ENCODE measurements around the gene USO1.
A peak's percentile ranks its signal among the peaks of the same experiment; 100 is the strongest.
"Not testable (repeated sequence)": the region's sequence is repeated elsewhere in the genome, so short reads cannot be mapped to it uniquely, and the experiment has no call there.

The USO1 gene

GRCh38 chr4:75771607-75772006, 47.2 kb downstream of the USO1 start:
- no peak for DNase-seq

DNA sequence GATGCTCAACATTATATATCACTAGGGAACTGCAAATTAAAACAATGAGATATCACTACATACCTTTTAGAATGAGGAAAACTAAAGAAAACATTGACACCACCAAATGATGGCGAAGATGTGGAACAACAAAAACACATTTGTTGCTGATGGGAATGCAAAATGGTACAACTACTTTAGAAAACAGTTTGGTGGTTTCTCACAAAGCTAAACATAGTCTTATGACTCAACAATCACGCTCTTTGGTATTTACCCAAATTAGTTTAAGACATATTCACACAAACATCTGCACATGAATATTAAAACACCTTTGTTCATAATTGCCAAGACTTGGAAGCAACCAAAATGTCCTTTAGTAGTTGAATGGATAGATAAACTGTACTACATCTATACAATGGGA, 53.2 kb downstream of the USO1 start:
- no peak for DNase-seq

GRCh38 chr4:75779105-75779757, 54.9 kb downstream of the USO1 start:
- DNase-seq = no peak

DNA sequence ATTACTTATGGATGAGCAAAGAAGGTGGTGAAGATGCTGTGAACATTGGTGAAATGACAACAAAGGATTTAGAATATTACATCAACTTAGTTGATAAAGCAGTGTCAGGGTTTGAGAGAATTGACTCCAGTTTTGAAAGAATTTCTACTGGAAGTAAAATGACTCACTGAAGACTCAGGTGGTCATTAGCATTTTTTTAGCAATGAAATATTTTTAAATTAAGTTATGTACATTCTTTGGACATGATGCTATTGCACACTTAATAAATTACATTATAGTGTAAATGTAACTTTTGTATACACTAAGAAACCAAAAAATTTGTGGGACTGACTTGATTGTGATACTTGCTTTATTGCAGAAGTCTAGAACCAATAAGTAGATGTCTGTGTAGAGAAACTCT, 56.9 kb downstream of the USO1 start:
- DNase-seq = no peak

GRCh38 chr4:75786526-75786925, 62.1 kb downstream of the USO1 start:
- no peak for DNase-seq

DNA sequence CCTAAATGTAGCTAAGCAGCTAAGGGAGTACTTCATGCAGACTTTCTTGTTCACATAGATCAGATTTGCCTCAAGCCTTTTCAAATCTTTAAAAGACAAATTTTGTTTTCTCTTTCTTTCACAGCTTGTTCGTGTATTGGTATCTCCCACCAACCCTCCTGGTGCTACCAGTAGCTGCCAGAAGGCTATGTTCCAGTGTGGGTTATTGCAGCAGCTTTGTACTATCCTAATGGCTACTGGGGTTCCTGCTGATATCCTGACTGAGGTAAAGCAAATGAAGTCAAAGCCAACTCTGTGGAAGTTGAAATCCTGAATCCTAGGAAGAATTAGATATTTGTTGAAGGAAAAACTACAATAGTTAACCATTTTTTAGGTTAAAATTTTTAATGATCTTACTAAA, 62.6 kb downstream of the USO1 start:
- no peak for DNase-seq

- no peak for DNase-seq
Measured at GRCh38 chr4:75790024-75790423, 65.6 kb downstream of the USO1 start.

DNA sequence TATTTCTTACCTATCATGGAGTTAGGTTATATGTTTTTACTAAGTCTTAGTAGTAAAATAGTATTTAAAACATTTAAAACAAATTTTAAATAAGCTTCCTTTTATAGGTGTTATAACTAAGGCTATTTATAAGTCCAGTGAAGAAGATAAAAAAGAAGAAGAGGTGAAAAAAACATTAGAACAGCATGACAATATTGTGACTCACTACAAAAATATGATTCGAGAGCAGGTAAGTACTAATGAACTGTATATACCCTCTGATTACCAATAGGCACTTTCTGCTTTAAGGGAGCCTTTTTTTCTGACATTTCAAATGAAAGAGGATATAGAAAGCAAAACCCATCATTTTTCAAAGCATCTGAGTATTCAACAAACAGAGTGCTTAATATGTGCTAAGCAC, 76.6 kb downstream of the USO1 start:
- no peak for DNase-seq

GRCh38 chr4:75806035-75806434, 81.7 kb downstream of the USO1 start:
- not testable (repeated sequence) for DNase-seq

GRCh38 chr4:75817901-75818300, 93.5 kb downstream of the USO1 start:
- no peak for DNase-seq

- DNase-seq = no peak
Measured at GRCh38 chr4:75819121-75819520, 94.7 kb downstream of the USO1 start.

DNA sequence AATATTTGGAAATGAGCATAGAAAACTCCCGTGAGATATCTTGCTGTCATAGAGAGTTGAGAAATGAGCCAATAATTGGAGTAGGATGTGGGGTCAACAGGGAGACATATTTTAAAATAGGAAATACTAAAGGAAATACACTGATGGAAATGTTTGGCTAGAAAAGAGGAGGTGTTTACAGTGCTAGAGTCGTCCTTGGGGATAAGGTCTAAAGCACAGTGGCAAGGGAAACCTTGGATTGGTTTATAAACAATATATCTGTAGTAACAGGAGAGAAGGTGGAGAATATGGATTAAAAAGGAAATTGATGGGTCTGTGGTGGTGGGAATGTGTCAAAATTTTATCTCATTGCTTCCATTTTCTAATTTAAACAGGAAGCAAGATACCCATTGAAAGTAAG, 95.8 kb downstream of the USO1 start:
- no peak for DNase-seq

DNA sequence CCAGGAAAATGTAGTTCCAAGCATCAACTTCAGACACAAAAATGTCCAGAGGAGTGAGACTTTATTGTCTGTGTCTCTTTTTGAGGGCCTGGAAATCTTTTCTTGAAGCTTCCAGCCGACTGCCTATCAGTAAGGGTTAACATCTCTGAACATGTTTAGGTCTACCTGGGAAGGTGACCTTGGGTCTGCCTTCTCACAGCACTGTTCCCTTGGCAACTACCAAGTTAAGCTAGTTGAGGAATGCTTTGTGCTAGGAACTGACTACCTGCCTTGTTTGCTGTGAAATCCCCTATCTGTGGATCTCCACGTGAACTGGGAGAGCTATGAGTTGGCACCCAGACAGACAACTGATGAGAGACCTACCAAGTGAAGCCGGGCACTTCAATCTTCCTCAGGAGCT, 96.3 kb downstream of the USO1 start:
- DNase-seq = no peak

- DNase-seq = no peak
Measured at GRCh38 chr4:75821216-75821615, 96.8 kb downstream of the USO1 start.

GRCh38 chr4:75821966-75822365, 97.6 kb downstream of the USO1 start:
- DNase-seq = no peak

- DNase-seq = no peak
Measured at GRCh38 chr4:75822416-75822815, 98.0 kb downstream of the USO1 start.

GRCh38 chr4:75823812-75824211, 99.4 kb downstream of the USO1 start:
- DNase-seq = no peak

GRCh38 chr4:75830906-75831305, 106.5 kb downstream of the USO1 start:
- DNase-seq = no peak

DNA sequence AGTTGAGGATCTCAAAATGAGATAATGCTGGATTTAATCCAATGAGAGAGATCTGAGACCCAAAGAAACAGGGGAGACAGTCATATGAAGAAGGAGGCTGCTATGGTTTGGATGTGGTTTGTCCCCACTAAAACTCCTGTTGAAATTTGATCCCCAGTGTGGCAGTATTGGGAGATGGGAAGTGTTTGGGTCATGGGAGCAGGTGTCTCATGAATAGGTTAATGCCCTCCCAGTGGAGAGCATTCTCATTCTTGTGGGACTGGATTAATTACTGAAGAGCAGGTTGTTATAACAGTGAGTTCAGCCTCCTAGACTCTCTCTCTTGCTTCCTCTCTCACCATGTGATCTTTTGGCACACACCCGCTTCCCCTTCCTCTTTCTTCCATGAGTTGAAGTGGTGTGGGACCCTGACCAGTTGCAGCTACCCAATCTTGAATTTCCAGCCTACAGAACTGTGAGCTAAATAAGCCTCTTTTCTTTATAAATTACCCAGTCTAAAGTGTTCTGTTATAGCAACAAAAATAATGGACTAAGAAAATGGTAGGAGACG, 107.6 kb downstream of the USO1 start:
- peak; percentile 33 for DNase-seq

DNA sequence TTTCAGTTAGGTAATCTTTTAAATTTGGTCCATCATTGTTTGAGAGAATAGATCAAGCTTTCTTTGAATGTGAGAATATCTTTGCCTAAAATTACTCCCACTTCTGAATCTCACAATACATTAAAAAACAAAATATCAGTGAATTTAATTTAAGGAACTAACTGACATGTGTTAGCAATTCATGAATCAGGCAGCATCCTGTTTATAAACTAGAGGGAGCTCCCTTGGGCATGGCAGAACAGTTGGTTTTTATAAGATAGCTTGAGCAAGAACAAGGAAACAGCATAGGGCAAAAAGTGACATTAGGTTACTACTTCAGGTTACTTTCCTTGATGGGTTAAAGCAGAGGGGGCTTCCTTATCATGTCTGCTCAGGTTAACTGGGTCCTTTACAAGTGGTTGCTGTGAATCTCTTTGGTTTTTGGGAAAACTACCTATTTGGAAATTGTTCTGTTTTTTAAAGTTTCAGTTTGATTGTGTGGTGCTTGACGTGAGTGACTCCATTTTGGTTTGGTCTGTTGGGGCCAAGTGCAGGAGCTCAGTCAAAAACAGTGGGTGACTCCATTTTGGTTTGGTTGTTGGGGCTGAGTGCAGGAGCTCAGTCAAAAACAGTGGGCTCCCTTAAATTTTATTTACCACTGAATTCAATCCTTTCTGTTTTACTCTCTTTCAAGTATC, 109.9 kb downstream of the USO1 start:
- no peak for DNase-seq

- DNase-seq = no peak
Measured at GRCh38 chr4:75834772-75835154, 110.4 kb downstream of the USO1 start.

DNA sequence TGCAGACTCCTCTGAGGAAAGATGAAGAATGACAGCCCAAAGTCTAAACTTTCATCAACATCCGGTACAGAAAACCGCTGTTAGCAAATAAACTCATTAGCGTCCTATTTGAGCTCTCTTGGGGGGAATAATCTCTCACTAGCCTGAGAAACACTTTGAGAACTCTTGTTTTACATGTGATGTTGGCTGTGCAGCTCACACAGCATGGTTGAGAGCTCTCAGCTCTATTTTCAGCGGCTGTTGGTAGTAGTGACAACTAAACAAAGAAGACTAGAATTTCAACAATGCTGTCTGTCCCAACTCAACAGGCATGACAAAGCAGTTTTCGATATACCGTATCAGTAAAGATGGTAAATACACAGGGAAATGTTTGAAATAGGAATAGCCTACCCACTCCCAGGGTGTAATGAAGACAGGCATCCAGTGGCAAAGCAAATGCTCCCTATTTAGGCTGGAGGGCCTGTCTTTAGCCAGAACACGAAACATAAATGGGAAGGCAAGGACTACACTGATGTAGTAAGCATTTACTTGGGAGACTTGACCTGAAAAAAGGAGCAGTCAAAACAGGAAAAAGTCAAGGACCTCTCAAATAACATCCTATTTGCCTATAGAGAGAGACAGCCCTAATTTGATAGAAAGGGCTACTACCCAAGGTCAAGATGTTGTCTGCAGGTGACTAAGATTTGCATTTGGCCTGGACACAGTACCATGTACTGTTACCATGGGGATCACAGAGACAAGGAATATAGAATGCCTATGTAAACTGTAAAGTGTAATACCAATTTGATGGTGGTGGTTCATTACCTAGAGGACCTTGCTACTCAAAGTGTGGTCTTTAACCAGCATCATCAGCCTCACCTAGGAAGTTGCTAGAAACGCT, 117.5 kb downstream of the USO1 start:
- DNase-seq = no peak

DNA sequence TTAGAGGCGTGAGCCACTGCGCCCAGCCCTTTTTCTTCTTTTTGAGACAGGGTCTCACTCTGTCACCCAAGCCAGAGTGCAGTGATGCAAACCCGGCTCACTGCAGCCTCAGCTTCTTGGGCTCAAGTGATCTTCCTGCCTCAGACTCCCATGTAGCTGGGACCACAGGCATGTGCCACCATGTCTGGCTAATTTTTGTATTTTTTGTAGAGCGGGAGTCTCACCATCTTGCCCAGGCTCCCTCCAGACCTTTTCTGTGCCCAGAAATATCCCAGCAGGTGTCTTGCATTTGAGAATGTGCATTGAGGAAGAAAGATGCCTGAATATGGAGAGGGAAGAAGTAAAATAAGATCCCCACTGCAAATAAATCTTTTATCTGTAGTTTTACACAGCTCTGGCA, 119.2 kb downstream of the USO1 start:
- no peak for DNase-seq
